ENCODE measurements around the gene RHBDD3. TPM values are rescaled to one million over a fixed set of nuclear protein-coding genes. Genes with fewer than 3 reads are reported as not detected.

Gene RHBDD3
- total RNA-seq, 4 donors from 2014 or later = 10.1 to 22.7 (median 17.2) TPM

- no peaks in the 10 kb centered on the region for H3K36me3 ChIP-seq
- peak overlapping the region; percentile 52 for H3K4me3 ChIP-seq
- H3K27me3 ChIP-seq = peaks cover 30% of the 10 kb centered on the region
- 13% methylated on average over 16 of the region's 51 CpGs for WGBS
- no peak for TF ChIP-seq EP300 (IDR thresholded peaks at IDR 0.05)
- TF ChIP-seq, protein P1, sequence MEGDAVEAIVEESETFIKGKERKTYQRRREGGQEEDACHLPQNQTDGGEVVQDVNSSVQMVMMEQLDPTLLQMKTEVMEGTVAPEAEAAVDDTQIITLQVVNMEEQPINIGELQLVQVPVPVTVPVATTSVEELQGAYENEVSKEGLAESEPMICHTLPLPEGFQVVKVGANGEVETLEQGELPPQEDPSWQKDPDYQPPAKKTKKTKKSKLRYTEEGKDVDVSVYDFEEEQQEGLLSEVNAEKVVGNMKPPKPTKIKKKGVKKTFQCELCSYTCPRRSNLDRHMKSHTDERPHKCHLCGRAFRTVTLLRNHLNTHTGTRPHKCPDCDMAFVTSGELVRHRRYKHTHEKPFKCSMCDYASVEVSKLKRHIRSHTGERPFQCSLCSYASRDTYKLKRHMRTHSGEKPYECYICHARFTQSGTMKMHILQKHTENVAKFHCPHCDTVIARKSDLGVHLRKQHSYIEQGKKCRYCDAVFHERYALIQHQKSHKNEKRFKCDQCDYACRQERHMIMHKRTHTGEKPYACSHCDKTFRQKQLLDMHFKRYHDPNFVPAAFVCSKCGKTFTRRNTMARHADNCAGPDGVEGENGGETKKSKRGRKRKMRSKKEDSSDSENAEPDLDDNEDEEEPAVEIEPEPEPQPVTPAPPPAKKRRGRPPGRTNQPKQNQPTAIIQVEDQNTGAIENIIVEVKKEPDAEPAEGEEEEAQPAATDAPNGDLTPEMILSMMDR (IDR thresholded peaks at IDR 0.05) = no peak
- TF ChIP-seq POLR2AphosphoS5 (IDR thresholded peaks at IDR 0.05) = no peak
- TF ChIP-seq POLR2A (IDR thresholded peaks at IDR 0.05) = no peak
- no peak overlapping the region for H3K27ac ChIP-seq
- no peaks in the 10 kb centered on the region for H3K9me3 ChIP-seq
- peak in 1 of 2 donors; percentile 75 for DNase-seq (ENCODE audit: low spot score in 2 of 2)
- peaks cover 67% of the 10 kb centered on the region for H3K4me1 ChIP-seq
These were observed 46.0 kb upstream of the RHBDD3 start for GRCh38 chr22:29313576-29314466.

DNA sequence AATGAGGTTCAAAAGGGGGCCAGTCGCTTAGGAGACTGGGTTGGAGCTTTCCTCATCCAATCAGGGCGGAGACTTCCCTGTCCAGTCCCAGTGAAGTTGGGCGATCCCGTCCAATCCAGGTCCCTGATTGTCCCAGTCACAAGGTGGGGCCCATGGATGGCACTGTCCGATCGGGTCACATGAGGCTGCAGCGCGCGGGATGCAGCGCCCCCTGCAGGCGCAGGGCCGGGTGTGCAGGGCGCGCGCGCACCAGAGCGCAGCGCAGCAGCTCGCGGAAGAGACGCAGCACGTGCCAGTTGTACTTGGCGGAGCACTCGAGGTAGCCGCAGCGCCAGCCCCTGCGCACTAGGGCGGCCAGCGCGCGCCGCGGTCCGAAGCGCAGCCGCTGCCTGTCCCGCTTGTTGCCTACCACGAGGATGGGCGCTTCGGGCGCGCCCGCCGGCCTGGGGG is 45.4 kb upstream of the RHBDD3 start:
- WGBS = 68% methylated on average over 4 of the region's 44 CpGs
- peaks cover 30% of the 10 kb centered on the region for H3K27me3 ChIP-seq
- peak in 1 of 2 donors; percentile 72 for DNase-seq (ENCODE audit: low spot score in 2 of 2)
- H3K36me3 ChIP-seq = no peaks in the 10 kb centered on the region
- no peaks in the 10 kb centered on the region for H3K9me3 ChIP-seq
- TF ChIP-seq POLR2A (IDR thresholded peaks at IDR 0.05) = no peak
- no peak for TF ChIP-seq EP300 (IDR thresholded peaks at IDR 0.05)
- peak in 2 of 3 donors; percentile 35 to 86 for TF ChIP-seq POLR2AphosphoS5 (IDR thresholded peaks at IDR 0.05)
- TF ChIP-seq, protein P1 (IDR thresholded peaks at IDR 0.05) = peak; percentile 59 to 96
- H3K27ac ChIP-seq = no peak overlapping the region
- peaks cover 74% of the 10 kb centered on the region for H3K4me1 ChIP-seq
- no peak overlapping the region for H3K4me3 ChIP-seq

GRCh38 chr22:29312218-29313125 is 44.7 kb upstream of the RHBDD3 start:
- Histone ChIP-seq H3K4me1 (peaks cover 81% of the 10 kb centered on the region), H3K27me3 (peaks cover 30% of the 10 kb centered on the region), H3K9me3 (no peaks in the 10 kb centered on the region), H3K4me3 (no peak overlapping the region), H3K27ac (peak overlapping the region; percentile 91), H3K36me3 (no peaks in the 10 kb centered on the region)
- TF ChIP-seq, protein P1 (IDR thresholded peaks at IDR 0.05) = no peak
- no peak for TF ChIP-seq EP300 (IDR thresholded peaks at IDR 0.05)
- no peak for TF ChIP-seq POLR2A (IDR thresholded peaks at IDR 0.05)
- no peak for TF ChIP-seq POLR2AphosphoS5 (IDR thresholded peaks at IDR 0.05)
- DNase-seq (ENCODE audit: low spot score in 2 of 2) = peak in 1 of 2 donors; percentile 76
- 85% methylated on average over 21 of the region's 25 CpGs for WGBS

GRCh38 chr22:29311464-29312217 is 43.9 kb upstream of the RHBDD3 start:
- Histone ChIP-seq H3K9me3 (no peaks in the 10 kb centered on the region), H3K27me3 (peaks cover 30% of the 10 kb centered on the region), H3K4me3 (peak overlapping the region; percentile 37), H3K4me1 (peaks cover 86% of the 10 kb centered on the region), H3K36me3 (no peaks in the 10 kb centered on the region), H3K27ac (peak overlapping the region; percentile 91)
- WGBS = 29% methylated on average over 23 of the region's 50 CpGs
- TF ChIP-seq POLR2AphosphoS5 (IDR thresholded peaks at IDR 0.05) = no peak
- no peak for TF ChIP-seq EP300 (IDR thresholded peaks at IDR 0.05)
- no peak for TF ChIP-seq POLR2A (IDR thresholded peaks at IDR 0.05)
- TF ChIP-seq, protein P1 (IDR thresholded peaks at IDR 0.05) = no peak
- peak in 1 of 2 donors; percentile 78 for DNase-seq (ENCODE audit: low spot score in 2 of 2)
